T-helper 1 cell (primary cell): Measurements from ENCODE around the gene HOXD9.

Experiments
- DNase-seq, 5 donors: peaks; one replicate each; pipeline ENCODE4 v3.0.0-alpha.2; 2012 to 2020

HOXD9 gene

DNA sequence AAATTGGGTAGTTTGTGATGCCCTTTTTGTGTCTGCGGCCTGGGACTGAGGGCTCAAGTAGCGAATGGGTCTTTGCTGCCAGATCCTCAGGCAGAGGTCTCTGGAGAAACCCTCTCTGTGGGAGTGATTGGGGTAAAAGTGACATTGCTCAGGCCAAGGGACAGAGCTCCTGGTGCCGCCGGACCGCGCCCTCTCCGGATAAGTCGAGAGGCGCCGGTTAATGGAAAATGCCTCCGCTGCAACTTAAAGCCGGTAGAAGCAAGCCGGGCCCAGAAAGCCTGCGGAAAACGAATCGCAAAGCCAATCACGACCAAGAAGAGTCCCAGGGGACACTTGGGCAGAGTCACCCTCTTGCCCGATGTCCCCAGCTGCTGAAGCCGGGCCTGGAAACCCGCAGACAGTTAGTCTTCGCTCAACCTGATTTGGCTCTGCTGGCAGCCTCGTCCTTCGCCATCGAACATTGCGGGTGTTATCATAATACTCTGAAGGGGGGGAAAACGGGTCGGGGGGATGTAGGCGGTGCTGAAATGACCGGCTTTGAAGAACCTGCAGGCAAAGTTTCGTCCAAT is 23.3 kb upstream of the HOXD9 start:
- no peak for DNase-seq

DNA sequence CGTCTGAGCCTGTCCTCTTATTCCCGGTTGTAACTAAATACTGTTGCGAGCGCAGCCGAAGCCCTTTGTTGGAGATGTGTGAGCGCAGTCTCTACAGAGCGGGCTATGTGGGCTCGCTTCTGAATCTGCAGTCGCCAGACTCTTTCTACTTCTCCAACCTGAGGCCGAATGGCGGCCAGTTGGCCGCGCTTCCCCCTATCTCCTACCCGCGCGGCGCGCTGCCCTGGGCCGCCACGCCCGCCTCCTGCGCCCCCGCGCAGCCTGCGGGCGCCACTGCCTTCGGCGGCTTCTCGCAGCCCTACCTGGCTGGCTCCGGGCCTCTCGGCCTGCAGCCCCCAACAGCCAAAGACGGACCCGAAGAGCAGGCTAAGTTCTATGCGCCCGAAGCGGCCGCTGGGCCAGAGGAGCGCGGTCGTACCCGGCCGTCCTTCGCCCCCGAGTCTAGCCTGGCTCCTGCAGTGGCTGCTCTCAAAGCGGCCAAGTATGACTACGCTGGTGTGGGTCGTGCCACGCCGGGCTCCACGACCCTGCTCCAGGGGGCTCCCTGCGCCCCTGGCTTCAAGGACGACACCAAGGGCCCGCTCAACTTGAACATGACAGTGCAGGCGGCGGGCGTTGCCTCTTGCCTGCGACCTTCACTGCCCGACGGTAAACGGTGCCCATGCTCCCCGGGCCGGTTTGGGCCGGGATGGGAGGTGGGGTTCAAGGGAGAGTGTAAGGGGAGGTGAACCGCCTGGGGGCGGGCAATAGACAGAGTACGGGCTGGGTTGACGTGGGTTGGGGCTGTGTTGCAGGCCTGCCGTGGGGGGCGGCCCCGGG is 22.6 kb upstream of the HOXD9 start, which contains the start of gene HOXD12:
Gene HOXD12 (plus strand): TSS at position 68 of the 819 bp plus-strand sequence. CDS start 7 bp downstream, at position 75.
- no peak for DNase-seq

DNA sequence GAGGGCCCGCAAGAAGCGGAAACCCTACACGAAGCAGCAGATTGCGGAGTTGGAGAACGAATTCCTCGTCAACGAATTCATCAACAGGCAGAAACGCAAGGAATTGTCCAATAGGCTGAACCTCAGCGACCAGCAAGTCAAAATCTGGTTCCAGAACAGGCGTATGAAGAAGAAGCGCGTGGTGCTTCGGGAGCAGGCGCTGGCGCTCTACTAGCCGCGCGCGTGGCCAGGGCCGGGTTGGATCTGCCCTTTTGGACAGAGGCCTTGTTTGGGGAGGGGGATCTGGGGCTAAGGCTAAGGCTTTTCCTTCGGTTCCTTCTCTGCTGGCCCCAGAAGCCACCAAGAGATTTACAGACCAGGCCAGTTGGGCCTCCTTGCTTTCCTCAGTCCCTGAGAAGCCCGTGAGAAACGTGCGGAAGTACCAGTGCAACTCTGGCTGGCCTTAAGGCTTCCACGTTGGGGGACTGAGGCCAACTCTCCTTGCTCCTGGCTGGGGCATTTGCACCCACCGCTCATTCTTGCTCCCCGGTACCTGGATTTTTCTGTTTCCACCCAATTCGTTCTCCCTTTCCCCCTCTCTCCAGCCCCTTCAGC is 21.9 kb upstream of the HOXD9 start:
- no peak for DNase-seq

DNA sequence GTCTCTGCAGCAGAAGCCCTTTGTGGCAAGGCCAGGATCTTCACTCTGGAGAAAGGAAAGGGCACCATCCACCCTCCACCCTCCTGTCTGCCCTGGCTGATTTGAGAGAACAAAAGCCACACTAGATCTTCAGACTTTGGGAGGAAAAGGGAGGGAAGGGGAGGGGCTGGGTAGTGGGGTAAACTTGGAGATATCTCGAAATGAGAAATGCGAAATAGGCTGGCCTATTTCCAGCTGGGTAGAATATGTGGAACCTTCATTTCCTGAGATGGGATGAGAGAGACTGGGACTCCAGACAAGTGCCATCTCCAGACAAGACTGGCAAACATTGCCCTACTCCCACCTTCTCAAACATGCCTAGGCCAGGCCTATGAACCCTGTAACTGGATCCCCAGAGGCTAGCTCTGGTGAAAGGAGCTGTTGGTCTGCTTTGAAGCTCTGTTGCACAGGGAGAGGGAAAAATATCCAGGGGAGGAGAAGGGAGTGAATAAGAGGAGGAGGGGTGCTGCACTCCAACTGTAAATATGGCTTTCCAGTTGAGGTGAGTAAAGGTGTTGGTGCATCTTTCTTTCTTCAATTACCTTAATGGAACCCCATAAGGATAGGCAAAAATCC is 21.2 kb upstream of the HOXD9 start:
- no peak for DNase-seq

DNA sequence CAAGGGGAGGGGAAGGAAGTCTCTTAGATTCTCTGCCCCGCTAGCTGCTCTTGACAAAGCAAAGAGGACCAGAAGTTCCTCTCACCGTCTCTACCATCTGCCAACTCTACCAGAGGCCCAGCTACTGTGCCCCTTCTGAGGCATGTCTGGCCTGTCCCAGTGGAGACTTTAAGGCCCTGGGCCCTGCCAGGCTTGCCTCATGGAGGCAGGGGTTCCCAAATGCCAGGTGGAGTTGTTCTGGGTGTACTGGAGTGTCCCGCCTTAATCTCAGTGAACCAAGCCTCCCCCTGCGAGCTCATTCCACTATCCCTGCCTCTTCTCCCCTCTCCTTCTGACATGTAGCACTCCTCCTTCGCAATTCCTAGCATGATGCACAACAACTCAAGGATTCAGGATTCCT is 20.7 kb upstream of the HOXD9 start:
- DNase-seq: no peak

DNA sequence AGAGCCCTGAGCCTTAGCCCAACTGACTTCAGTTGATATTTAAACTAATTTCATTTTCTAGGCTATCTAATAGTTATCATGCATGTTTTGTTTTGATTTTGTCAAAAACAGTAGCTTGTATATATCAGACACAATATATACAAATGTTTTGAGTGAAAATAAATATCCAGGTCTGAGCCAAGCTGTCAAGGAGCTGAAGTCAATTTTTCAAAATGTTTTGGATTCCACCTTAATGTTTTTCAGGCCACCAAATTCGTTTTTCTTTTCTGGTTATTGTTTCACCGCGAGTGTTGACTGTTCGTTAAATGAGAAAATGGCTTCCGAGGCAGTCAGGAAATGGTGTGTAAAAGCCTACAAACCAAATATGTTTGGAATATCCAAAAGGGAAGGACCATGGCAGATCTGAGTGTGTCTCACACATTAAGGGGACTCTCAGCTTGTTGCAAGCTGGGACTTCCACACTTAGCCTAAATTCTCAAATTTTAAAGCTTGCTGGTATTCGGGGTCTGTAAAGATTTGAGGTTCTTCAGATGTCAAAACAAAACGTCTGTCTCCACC is 20.1 kb upstream of the HOXD9 start:
- DNase-seq: no peak

DNA sequence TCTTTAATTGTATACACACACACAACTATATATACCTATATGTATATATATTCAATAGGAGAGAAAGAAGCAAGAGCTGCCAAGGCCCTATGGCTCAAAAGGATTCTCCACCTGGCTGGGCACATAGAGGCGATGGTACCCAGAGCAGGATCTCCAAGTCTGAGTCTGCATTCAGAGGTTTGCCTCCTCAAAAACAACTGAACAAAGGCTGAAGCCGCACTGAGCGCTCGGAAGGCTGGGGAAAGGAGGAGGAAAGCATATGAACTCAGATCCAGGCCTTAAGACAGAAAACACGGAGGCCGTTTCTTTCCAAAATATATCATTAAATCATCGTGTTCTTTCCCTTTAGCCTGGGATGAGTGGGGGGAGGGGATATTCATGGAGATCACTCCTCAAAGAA is 19.3 kb upstream of the HOXD9 start:
- DNase-seq: no peak

DNA sequence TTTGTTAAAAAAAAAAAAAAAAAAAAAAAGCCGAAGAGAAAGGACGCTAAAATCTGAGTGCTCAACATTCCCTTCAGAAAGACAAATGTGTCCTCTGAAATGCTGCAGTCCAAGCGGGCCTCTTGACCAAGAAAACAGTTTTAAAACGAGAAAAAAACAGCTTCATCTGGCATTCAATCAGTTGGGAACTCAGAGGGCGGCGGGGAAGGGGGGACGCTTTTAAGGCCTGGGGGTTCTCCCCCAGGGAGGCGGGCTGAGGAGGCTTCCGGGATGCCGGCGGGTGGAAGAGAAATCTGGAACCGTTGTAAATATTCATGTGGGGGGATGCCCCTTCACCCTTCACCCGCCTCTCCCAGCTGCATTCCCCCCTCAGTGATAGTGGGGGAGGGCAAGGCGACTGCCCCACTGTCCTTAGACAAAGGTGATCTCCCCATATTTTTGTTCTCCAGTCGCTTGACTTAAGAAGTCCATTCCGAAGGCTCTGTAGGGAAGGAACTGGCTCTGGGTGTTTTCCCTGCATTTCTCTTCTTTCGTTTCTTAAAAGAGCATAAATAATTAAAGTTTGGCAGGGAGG is 18.7 kb upstream of the HOXD9 start:
- no peak for DNase-seq

DNA sequence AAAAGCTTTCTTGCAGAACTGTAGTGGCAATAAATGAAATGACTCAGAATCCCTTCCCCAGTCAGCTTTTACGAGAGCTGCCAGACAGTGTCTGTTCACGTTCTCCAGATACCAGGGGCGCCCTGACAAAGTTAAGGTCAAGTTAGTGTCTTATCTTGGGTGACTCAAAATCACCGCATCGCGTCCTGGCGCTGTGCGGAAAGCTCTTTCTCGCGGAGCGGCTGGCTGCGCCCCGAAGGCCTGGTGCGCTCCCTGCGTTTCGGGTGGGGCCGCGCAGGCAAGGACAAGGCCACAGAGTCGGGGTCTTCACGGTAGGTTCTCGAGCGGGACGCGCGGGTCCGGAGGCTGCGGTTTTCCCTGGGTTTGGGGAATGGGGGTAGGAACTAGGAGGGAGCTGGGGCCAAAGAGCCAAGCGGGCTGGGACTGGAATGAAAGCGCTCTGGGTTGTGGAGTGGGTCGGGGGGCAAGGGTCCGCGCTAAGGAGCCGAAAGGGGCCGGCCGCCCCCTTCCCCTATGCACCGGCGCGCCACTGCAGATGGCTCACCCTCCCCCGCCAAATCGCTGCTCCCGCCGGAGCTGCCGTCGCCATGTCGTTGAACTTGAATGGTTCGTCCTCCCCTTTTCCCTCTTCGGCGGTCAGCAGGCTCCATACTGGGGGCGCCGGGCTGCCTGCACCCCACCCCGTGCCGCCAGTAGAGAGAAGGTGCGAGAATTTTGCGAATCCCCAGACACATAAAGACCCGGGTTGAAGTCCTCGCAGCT is 18.0 kb upstream of the HOXD9 start:
- DNase-seq: no peak

DNA sequence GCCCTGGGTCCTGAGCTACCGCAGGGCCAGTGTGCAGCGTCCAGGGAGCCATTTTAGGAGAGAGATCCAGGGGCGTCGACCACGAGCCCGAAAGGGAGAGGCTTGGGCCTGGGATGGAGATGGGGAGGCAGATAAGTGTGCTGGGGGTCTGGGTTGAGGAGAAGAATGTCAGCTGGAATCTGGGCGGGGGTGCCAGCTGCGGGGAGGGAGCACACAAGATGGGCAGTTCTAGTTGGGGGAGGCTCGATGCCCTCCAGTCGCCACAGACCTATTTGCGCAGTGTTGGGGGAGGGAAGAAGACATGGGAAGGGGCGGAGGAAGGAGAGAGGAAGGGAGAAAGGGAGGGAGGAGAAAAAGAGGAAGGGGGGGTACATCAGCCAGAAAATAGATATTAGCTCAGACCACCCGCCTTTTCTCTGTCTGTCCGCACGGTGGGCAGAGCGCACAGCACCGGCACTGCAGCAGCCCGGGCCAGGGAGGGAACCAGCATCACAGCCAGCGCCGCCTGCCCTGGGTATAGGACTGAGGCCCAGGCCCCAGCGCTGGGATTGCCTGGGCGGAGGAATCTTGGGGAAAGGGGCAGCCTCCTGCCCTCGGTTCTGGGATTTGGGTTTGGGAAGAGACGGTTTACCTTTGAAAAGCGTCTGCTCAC is 17.3 kb upstream of the HOXD9 start:
- no peak for DNase-seq

DNA sequence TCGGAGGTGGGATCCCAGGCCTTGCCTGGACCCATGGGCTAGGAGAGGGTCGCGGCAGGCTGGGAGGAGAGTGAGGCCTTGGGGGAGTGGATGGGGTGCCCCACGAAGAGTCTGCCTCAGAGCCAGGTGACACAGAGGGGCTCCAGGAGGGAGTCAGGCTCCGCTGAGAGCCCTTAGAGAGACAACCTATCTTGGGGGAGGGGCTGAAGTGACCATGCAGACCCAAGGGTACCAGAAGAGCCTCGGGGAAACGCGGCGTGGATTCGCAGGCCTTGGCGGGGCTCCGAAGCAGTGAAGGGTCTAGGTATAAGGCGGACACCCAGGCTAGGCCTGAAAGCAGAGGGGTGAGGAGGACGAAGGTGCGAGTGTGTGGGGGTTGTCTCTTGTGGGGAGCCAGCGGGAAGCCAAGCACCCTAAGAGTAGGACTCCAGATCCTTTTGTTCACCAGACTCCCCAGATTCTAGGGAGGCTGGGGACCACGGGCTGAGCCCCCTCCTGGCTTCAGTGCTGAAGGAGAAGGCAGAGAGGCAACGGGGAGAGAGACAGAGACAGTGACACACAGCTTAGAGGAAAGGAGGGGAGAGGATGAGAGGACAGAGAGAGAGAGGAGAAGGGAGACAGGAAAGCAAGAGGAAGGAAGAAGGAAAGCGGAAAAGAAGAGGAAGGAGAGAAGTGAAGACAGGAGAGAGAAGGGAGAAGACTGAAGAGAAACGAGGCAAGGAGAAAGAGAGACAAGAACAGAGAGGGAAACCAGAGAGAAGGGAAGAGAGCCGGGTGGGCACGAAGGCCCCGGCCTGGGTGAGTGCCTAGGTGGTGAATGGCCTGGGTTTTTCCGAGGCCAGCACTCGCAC is 16.6 kb upstream of the HOXD9 start:
- no peak for DNase-seq

DNA sequence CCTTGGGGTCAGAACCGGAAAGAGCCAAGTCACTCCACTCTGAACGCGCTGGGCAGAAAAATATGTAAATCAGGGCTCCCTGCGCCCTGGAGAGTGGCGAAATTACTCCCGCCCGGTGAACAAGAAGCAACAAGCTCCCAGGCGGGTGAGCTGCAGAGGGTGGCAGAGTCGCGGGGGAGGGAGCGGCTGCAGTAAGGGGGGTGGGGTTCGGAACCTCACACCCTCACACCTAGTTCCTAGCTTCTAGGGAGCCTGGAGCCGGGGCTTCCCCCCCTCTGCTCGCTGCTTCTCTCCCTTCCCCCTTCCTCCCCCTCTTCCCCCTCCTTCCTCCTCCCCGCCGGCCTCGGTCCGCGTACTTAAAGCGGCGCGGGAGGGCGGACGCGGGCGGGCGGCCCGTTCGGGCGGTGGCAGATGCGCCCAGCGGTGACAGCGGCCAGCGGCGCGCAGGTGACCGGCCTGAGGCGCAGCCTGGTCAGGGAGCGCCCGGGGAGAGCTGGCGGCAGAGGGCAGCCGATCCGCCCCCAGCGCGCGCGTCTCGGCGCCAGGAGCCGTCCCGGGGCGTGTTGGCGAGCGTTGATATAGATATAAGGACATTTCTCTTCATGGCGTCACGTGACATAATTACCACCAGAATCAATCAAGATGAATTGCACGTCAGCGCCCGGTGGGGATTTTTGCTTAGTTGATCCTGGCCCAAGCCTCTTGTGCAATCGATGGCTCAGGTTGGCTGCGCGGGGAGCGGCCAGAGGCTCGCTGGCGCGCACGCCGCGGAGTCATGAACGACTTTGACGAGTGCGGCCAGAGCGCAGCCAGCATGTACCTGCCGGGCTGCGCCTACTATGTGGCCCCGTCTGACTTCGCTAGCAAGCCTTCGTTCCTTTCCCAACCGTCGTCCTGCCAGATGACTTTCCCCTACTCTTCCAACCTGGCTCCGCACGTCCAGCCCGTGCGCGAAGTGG is 15.7 kb upstream of the HOXD9 start, which contains the start of gene HOXD11:
Gene HOXD11 (plus strand): TSS at position 700 of the 959 bp plus-strand sequence. CDS start 76 bp downstream, at position 776.
- DNase-seq: no peak

DNA sequence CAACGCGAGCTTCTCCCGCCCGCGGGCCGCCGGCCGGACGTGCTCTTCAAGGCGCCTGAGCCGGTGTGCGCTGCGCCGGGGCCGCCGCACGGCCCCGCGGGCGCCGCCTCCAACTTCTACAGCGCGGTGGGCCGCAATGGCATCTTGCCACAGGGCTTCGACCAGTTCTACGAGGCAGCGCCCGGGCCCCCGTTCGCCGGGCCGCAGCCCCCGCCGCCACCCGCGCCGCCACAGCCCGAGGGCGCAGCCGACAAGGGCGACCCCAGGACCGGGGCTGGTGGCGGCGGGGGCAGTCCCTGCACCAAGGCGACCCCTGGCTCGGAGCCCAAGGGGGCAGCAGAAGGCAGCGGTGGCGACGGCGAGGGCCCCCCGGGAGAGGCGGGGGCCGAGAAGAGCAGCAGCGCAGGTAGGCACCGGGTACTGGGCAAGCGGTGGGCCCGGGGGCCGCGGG is 14.8 kb upstream of the HOXD9 start:
- no peak for DNase-seq

DNA sequence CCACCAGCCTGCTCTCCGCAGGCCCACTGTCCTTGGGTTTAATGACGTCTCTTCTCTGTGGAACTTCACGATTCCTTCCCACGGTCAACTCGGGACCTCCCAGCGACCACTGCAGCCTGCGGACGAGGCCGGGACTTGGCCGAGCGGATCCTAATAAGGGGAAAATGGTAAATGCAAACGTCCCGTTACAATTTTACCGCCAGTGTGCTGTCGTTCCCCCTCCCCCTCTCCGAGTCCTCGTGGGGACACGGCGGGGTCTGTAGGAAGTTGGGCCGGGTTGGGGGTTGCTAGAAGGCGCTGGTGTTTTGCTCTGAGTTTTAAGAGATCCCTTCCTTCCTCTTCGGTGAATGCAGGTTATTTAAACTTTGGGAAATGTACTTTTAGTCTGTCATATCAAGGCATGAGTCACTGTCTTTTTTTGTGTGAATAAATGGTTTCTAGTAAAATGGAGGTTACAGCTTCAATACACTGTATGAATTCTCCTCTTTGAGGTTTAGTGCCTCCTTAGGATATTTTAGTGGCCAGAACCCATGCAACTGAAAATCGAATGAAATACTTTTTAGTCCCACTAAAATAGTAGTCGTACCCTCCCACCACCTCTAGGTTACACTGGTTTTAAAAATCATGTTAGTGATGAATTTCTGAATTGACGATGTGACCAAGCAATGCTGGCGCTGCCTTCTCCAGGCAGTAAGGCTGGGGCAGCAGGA is 13.2 kb upstream of the HOXD9 start:
- DNase-seq: no peak

DNA sequence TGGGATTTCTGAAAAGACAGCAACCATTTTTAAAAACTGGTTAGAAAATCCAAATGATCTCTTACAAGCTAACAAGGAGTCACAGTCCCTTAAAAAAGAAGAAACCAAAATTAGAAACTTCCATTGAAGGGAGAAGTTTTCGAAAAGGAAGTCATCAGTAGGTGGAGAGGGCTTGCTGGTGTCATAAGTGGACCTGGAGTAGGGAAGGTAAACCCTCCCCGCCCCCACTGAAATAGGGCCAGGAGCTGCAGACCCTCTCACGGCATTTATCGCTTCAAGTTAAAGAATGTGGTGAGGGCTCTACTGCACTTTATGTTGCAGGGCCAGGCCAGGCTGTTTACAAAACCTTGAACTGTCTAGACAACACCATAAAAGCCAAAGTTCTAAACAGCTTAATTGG is 12.6 kb upstream of the HOXD9 start:
- DNase-seq: no peak

DNA sequence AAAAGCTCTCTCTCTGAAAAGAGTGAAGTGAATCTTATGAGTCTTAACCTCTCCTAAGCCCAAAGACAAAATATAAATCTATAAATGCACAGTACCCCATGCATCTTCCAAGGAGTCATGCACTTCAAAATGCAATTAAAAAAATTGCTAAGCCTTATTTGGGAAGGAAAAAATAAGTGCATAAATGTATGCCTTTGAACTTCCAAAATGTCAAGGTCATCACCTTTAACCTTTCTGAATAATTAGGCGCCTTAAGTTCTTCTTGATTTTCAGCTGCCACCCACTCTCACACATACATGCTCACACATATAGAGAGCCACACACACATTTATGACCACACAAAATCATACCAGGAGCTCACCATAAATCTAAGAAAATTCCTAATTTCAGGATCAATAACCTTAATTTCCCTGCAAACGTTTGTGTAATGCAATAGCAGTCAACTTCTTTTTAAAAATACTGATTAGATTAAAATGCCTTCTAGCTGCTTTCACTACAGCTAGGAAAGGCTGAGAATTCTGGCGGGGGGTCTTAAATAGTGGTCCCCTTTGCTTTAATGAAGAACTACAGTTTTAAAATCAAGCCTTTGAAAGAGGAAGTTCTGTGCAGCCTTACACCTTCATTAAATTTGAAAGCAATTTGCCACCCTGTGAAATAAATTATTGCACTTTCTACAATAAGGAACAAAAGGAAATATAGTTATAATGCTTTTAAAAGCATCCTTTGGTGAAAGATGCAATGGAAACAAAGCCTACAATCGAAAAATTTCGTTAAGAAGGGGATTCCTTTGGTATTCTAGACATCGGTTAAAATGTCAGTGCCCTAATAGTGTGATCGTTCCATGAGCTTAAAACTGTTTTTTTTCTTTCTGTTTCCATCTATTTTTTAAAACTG is 11.9 kb upstream of the HOXD9 start:
- no peak for DNase-seq

DNA sequence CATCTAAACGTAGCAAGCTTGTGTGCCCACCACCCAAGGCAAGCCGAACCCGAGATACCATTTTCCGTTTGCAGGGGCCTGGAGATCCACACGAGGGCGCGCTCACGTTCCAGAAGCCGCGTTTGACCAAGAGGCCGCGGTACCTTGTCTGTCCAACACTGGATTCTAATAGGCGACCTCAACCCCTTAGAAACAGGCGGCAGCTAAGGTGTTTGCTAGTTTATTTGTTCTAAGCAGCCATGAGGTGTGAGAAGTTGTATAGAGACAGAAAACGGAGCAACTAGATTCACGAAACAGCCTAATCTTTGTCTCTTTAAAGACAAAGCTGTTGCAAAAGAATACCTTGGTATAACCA is 11.2 kb upstream of the HOXD9 start:
- DNase-seq: no peak
